Measurements from ENCODE around the gene TSGA10IP. TPM values are rescaled to one million over a fixed set of nuclear protein-coding genes. Genes with fewer than 3 reads are reported as not detected.

The TSGA10IP gene
- total RNA-seq, 1 donor from 2014 or later: not detected

- Mint-ChIP-seq H3K27me3 (no peaks in the 10 kb centered on the region), H3K27ac (no peak overlapping the region), H3K9me3 (ENCODE audit: low read depth) (no peaks in the 10 kb centered on the region), H3K4me3 (ENCODE audit: low read depth) (no peak overlapping the region), H3K36me3 (ENCODE audit: insufficient read depth) (peaks cover 5% of the 10 kb centered on the region), H3K4me1 (ENCODE audit: low read depth) (peaks cover 4% of the 10 kb centered on the region)
- DNase-seq (ENCODE audit: low spot score, unreplicated experiment): no peak
- TF ChIP-seq CTCF (IDR thresholded peaks at IDR 0.05; ENCODE audit: unreplicated experiment): no peak
Measured at GRCh38 chr11:65922565-65922964, 22.7 kb upstream of the TSGA10IP start.

- Mint-ChIP-seq H3K27me3 (no peaks in the 10 kb centered on the region), H3K4me3 (ENCODE audit: low read depth) (no peak overlapping the region), H3K9me3 (ENCODE audit: low read depth) (no peaks in the 10 kb centered on the region), H3K36me3 (ENCODE audit: insufficient read depth) (peaks cover 5% of the 10 kb centered on the region), H3K27ac (no peak overlapping the region), H3K4me1 (ENCODE audit: low read depth) (no peaks in the 10 kb centered on the region)
- no peak for DNase-seq (ENCODE audit: low spot score, unreplicated experiment)
- TF ChIP-seq CTCF (IDR thresholded peaks at IDR 0.05; ENCODE audit: unreplicated experiment): no peak
Measured at GRCh38 chr11:65925397-65925796, 19.9 kb upstream of the TSGA10IP start.

- Mint-ChIP-seq H3K27ac (no peak overlapping the region), H3K9me3 (ENCODE audit: low read depth) (no peaks in the 10 kb centered on the region), H3K4me1 (ENCODE audit: low read depth) (no peaks in the 10 kb centered on the region), H3K4me3 (ENCODE audit: low read depth) (no peak overlapping the region), H3K27me3 (no peaks in the 10 kb centered on the region), H3K36me3 (ENCODE audit: insufficient read depth) (peaks cover 2% of the 10 kb centered on the region)
- no peak for TF ChIP-seq CTCF (IDR thresholded peaks at IDR 0.05; ENCODE audit: unreplicated experiment)
- no peak for DNase-seq (ENCODE audit: low spot score, unreplicated experiment)
Measured at GRCh38 chr11:65927904-65928397, 17.3 kb upstream of the TSGA10IP start.

GRCh38 chr11:65928667-65929066 lies 16.6 kb upstream of the TSGA10IP start:
- TF ChIP-seq CTCF (IDR thresholded peaks at IDR 0.05; ENCODE audit: unreplicated experiment): no peak
- no peaks in the 10 kb centered on the region for H3K4me1 Mint-ChIP-seq (ENCODE audit: low read depth)
- H3K27ac Mint-ChIP-seq: no peak overlapping the region
- H3K9me3 Mint-ChIP-seq (ENCODE audit: low read depth): no peaks in the 10 kb centered on the region
- H3K36me3 Mint-ChIP-seq (ENCODE audit: insufficient read depth): no peaks in the 10 kb centered on the region
- H3K4me3 Mint-ChIP-seq (ENCODE audit: low read depth): no peak overlapping the region
- no peaks in the 10 kb centered on the region for H3K27me3 Mint-ChIP-seq
- DNase-seq (ENCODE audit: low spot score, unreplicated experiment): no peak

- Mint-ChIP-seq H3K4me1 (ENCODE audit: low read depth) (no peaks in the 10 kb centered on the region), H3K27me3 (no peaks in the 10 kb centered on the region), H3K27ac (no peak overlapping the region), H3K36me3 (ENCODE audit: insufficient read depth) (no peaks in the 10 kb centered on the region), H3K4me3 (ENCODE audit: low read depth) (no peak overlapping the region), H3K9me3 (ENCODE audit: low read depth) (no peaks in the 10 kb centered on the region)
- TF ChIP-seq CTCF (IDR thresholded peaks at IDR 0.05; ENCODE audit: unreplicated experiment): no peak
- no peak for DNase-seq (ENCODE audit: low spot score, unreplicated experiment)
Measured at GRCh38 chr11:65931773-65932557, 13.3 kb upstream of the TSGA10IP start.
